CD14-positive monocyte (primary cell): Measurements from ENCODE around the gene ABHD16B. TPM values are rescaled to one million over a fixed set of nuclear protein-coding genes. Genes with fewer than 3 reads are reported as not detected.
A peak's percentile ranks its signal among the peaks of the same experiment; 100 is the strongest.

ENCODE experiments used
- DNase-seq, 3 donors: peaks; one replicate each; pipeline ENCODE4 v3.0.0-alpha.2; 2011 to 2022
- H2AFZ ChIP-seq: 2 replicates; pipeline ENCODE4 v1.6.0; 2012; ENCODE audit warnings: mild to moderate bottlenecking, low read depth, low read length, inconsistent platforms; ENCODE audit not compliant: insufficient read depth, poor library complexity, severe bottlenecking
- H3K27ac ChIP-seq, 2 donors: 1 replicate in 1 of 2; 2 replicates in 1 of 2; pipeline ENCODE4 v1.5.1; 2012 to 2013; ENCODE audit warnings: low read length in 2 of 2, control low read depth in 1 of 2, inconsistent platforms in 1 of 2, low read depth in 1 of 2, mild to moderate bottlenecking in 1 of 2
- H3K27me3 ChIP-seq, 2 donors: one replicate each; pipeline versions ENCODE4 v1.6.0 to v1.6.1; 2011 to 2013; ENCODE audit warnings: low read length in 2 of 2; ENCODE audit not compliant: control insufficient read depth in 2 of 2, insufficient read depth in 2 of 2
- H3K36me3 ChIP-seq, 2 donors: replicated peaks in 1 of 2; 1 replicate in 1 of 2; 2 replicates in 1 of 2; pipeline versions ENCODE4 v1.5.1 to v1.6.1; 2012 to 2013; ENCODE audit warnings: low read length in 2 of 2, control low read depth in 1 of 2, inconsistent platforms in 1 of 2, mild to moderate bottlenecking in 1 of 2; ENCODE audit not compliant: insufficient read depth in 2 of 2, control insufficient read depth in 1 of 2
- H3K4me1 ChIP-seq, 2 donors: 1 replicate in 1 of 2; 2 replicates in 1 of 2; pipeline versions ENCODE4 v1.5.1 to v1.6.1; 2012 to 2013; ENCODE audit warnings: low read length in 2 of 2, control low read depth in 1 of 2, inconsistent platforms in 1 of 2, mild to moderate bottlenecking in 1 of 2, moderate library complexity in 1 of 2; ENCODE audit not compliant: insufficient read depth in 2 of 2, control insufficient read depth in 1 of 2
- H3K4me2 ChIP-seq: replicated peaks from 2 replicates; pipeline ENCODE3; 2012; ENCODE audit warnings: low read length, moderate library complexity, mild to moderate bottlenecking; ENCODE audit not compliant: poor library complexity, severe bottlenecking; ENCODE audit errors: extremely low read depth
- H3K4me3 ChIP-seq, 3 experiments: fragments of 200-600 bp in 1 of 3; sonication (generic) in 1 of 3; replicated peaks in 1 of 3; 1 replicate in 2 of 3; 2 replicates in 1 of 3; pipeline ENCODE4 v1.5.1; 2011 to 2013; ENCODE audit warnings: low read length in 3 of 3, mild to moderate bottlenecking in 3 of 3, control low read depth in 2 of 3, low read depth in 2 of 3, inconsistent platforms in 1 of 3, moderate library complexity in 1 of 3
- H3K79me2 ChIP-seq: 2 replicates; pipeline ENCODE4 v1.6.0; 2012; ENCODE audit warnings: mild to moderate bottlenecking, control low read depth, inconsistent platforms, low read length, moderate library complexity; ENCODE audit not compliant: insufficient read depth
- H3K9ac ChIP-seq: 2 replicates; pipeline ENCODE4 v1.6.0; 2017; ENCODE audit warnings: low read length, mild to moderate bottlenecking; ENCODE audit not compliant: insufficient read depth, poor library complexity, severe bottlenecking
- H3K9me3 ChIP-seq, 2 donors: replicated peaks in 1 of 2; 1 replicate in 1 of 2; 2 replicates in 1 of 2; pipeline versions ENCODE4 v1.5.1 to v1.6.1; 2012 to 2013; ENCODE audit warnings: low read length in 2 of 2, control low read depth in 1 of 2; ENCODE audit not compliant: control insufficient read depth in 1 of 2, insufficient read depth in 1 of 2
- H4K20me1 ChIP-seq: 2 replicates; pipeline ENCODE4 v1.6.0; 2012; ENCODE audit warnings: mild to moderate bottlenecking, low read length, control low read depth, moderate library complexity; ENCODE audit not compliant: insufficient read depth
- H3K27ac Mint-ChIP-seq, 7 donors: one replicate each; pipeline ENCODE4 v1.8.0; 2020; ENCODE audit warnings: mild to moderate bottlenecking in 7 of 7, mixed read lengths in 7 of 7, moderate library complexity in 6 of 7, inconsistent platforms in 2 of 7
- H3K27me3 Mint-ChIP-seq, 3 donors: one replicate each; pipeline ENCODE4 v1.8.0; 2021 to 2022; ENCODE audit warnings: low read depth in 3 of 3, mild to moderate bottlenecking in 3 of 3, mixed read lengths in 3 of 3, moderate library complexity in 3 of 3, inconsistent platforms in 1 of 3
- H3K36me3 Mint-ChIP-seq, 2 donors: one replicate each; pipeline ENCODE4 v1.8.0; 2020; ENCODE audit warnings: mixed read lengths in 2 of 2, inconsistent platforms in 1 of 2, mild to moderate bottlenecking in 1 of 2
- H3K4me1 Mint-ChIP-seq: one replicate; pipeline ENCODE4 v1.8.0; 2020; ENCODE audit warnings: mild to moderate bottlenecking, mixed read lengths
- H3K4me3 Mint-ChIP-seq, 2 donors: one replicate each; pipeline ENCODE4 v1.8.0; 2020; ENCODE audit warnings: mild to moderate bottlenecking in 2 of 2, mixed read lengths in 2 of 2, moderate library complexity in 1 of 2
- H3K9me3 Mint-ChIP-seq, 7 donors: one replicate each; pipeline ENCODE4 v1.8.0; 2020 to 2022; ENCODE audit warnings: mixed read lengths in 7 of 7, mild to moderate bottlenecking in 6 of 7, moderate library complexity in 6 of 7, inconsistent platforms in 2 of 7
- WGBS: methylation state at CpG from one replicate; pipeline ENCODE4 v1.1.5; 2013; ENCODE audit warnings: missing lambda C conversion rate; ENCODE audit not compliant: insufficient coverage; 5-methylcytosine and 5-hydroxymethylcytosine counted together
- intact Hi-C, 2 donors: fragments of 100-400 bp; cut with micrococcal nuclease; formaldehyde crosslinking; loops; one replicate each; pipeline versions ENCODE4 v1.15.0 to v1.15.1; 2023
- polyA plus RNA-seq, 3 donors: library from polyadenylated mRNA; depleted of rRNA in 1 of 3; unstranded in 2 of 3; stranded (reverse) in 1 of 3; fragments of 300-500 nt in 2 of 3; fragments of >200 nt in 1 of 3; fragmentation: Illumina TruSeq in 2 of 3; gene quantifications; 1 replicate in 2 of 3; 2 replicates in 1 of 3; pipeline ENCODE4 v1.2.3, GENCODE V29; 2012 to 2021
- TF ChIP-seq, protein P1 (sequence below): fragments of 200-600 bp; IDR thresholded peaks from one replicate; pipeline ENCODE4 v1.8.0; 2022; ENCODE audit warnings: antibody characterized with exemption, mild to moderate bottlenecking

The ABHD16B gene
- polyA plus RNA-seq, 3 donors = not detected

DNA sequence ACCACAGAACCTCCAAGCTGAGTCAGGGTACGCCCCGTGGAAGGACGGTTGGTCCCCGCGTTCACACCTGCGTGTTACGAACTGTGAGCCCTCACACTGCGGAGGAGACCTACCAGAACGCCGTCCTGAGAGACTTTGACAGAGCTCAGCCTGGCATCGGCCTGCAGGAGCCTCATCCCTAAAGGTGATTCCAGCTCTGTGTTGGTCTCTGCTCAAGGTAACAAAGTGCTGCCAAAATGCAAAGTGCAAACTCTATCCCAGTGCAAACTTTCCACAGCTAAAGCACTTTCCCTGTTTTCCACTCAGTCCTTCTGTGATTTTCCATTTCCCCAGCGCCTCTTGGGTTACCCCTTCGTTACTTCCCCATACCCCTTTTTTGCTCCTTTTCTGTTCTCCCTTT lies 21.7 kb upstream of the ABHD16B start:
- H3K4me3 ChIP-seq = no peak overlapping the region
- Mint-ChIP-seq H3K4me3 (no peak overlapping the region), H3K9me3 (peaks cover 0 to 6% (median 2%) of the 10 kb centered on the region in 7 donors), H3K27me3 (peaks cover 7 to 27% (median 27%) of the 10 kb centered on the region in 3 donors), H3K27ac (no peak overlapping the region), H3K4me1 (peaks cover 11% of the 10 kb centered on the region), H3K36me3 (peaks cover 0 to 3% of the 10 kb centered on the region in 2 donors)
- no peak for DNase-seq
- H3K27ac ChIP-seq = no peak overlapping the region
- no peaks in the 10 kb centered on the region for H3K79me2 ChIP-seq
- H3K27me3 ChIP-seq = peaks cover 10 to 28% of the 10 kb centered on the region in 2 donors
- H3K9me3 ChIP-seq = no peaks in the 10 kb centered on the region
- no peak overlapping the region for H3K9ac ChIP-seq
- H3K4me1 ChIP-seq = peaks cover 6 to 7% of the 10 kb centered on the region in 2 donors
- H3K36me3 ChIP-seq = no peaks in the 10 kb centered on the region
- intact Hi-C loops = no loop called here
- 88% methylated on average over 13 of the region's 13 CpGs for WGBS
- TF ChIP-seq, protein P1, sequence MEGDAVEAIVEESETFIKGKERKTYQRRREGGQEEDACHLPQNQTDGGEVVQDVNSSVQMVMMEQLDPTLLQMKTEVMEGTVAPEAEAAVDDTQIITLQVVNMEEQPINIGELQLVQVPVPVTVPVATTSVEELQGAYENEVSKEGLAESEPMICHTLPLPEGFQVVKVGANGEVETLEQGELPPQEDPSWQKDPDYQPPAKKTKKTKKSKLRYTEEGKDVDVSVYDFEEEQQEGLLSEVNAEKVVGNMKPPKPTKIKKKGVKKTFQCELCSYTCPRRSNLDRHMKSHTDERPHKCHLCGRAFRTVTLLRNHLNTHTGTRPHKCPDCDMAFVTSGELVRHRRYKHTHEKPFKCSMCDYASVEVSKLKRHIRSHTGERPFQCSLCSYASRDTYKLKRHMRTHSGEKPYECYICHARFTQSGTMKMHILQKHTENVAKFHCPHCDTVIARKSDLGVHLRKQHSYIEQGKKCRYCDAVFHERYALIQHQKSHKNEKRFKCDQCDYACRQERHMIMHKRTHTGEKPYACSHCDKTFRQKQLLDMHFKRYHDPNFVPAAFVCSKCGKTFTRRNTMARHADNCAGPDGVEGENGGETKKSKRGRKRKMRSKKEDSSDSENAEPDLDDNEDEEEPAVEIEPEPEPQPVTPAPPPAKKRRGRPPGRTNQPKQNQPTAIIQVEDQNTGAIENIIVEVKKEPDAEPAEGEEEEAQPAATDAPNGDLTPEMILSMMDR = no peak
- no peak overlapping the region for H2AFZ ChIP-seq
- H4K20me1 ChIP-seq = no peaks in the 10 kb centered on the region
- no peak overlapping the region for H3K4me2 ChIP-seq

DNA sequence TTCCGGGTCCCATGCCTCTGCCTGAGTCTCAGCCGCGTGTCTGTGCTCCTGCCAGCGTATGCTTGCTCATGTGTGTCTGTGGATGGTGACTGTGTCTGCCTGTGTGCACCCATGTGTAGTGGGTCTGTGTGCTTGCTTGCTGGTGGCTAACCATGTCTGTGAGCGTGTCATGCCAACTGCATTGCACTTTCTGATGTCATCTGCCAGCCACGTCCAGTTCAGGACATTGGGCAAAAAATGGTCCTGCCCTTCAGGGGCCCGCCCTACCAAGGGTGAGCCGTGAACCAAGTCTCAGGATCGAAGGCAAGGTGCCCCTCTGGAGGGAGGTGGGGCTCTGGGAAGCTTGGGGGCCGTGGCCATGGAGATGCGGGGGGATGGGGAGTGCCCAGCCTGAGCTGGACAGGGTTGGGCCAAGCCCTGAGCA lies 20.9 kb upstream of the ABHD16B start:
- intact Hi-C loops = no loop called here
- Histone ChIP-seq H2AFZ (no peak overlapping the region), H3K36me3 (no peaks in the 10 kb centered on the region)

More for the DNA sequence above, 20.9 kb upstream of the ABHD16B start:
- H3K4me1 ChIP-seq = peaks cover 7% of the 10 kb centered on the region in 2 donors
- TF ChIP-seq, protein P1 = no peak
- no peaks in the 10 kb centered on the region for H3K9me3 ChIP-seq
- no peak overlapping the region for H3K4me3 ChIP-seq
- peaks cover 0 to 6% (median 2%) of the 10 kb centered on the region in 7 donors for H3K9me3 Mint-ChIP-seq
- no peak overlapping the region for H3K9ac ChIP-seq
- H3K27ac ChIP-seq = no peak overlapping the region
- H3K79me2 ChIP-seq = no peaks in the 10 kb centered on the region
- no peak overlapping the region for H3K27ac Mint-ChIP-seq
- 94% methylated on average over 11 of the region's 11 CpGs for WGBS
- H3K4me1 Mint-ChIP-seq = peaks cover 11% of the 10 kb centered on the region
- DNase-seq = no peak
- no peaks in the 10 kb centered on the region for H4K20me1 ChIP-seq
- H3K36me3 Mint-ChIP-seq = peaks cover 0 to 3% of the 10 kb centered on the region in 2 donors
- H3K27me3 Mint-ChIP-seq = peaks cover 5 to 35% (median 32%) of the 10 kb centered on the region in 3 donors
- no peak overlapping the region for H3K4me2 ChIP-seq
- H3K27me3 ChIP-seq = peaks cover 17 to 35% of the 10 kb centered on the region in 2 donors
- H3K4me3 Mint-ChIP-seq = peak overlapping the region in 1 of 2 donors; percentile 23
